GM18499 (cell line): ENCODE measurements around the gene SGSH.
"Not testable (repeated sequence)": the region's sequence is repeated elsewhere in the genome, so short reads cannot be mapped to it uniquely, and the experiment has no call there.

Experiments used
- ATAC-seq: cut with Tn5 transposase; IDR thresholded peaks from one replicate; pipeline ENCODE4 v1.9.1; 2021; ENCODE audit warnings: moderate number of reproducible peaks; ENCODE audit not compliant: insufficient read depth, unreplicated experiment

SGSH gene

DNA sequence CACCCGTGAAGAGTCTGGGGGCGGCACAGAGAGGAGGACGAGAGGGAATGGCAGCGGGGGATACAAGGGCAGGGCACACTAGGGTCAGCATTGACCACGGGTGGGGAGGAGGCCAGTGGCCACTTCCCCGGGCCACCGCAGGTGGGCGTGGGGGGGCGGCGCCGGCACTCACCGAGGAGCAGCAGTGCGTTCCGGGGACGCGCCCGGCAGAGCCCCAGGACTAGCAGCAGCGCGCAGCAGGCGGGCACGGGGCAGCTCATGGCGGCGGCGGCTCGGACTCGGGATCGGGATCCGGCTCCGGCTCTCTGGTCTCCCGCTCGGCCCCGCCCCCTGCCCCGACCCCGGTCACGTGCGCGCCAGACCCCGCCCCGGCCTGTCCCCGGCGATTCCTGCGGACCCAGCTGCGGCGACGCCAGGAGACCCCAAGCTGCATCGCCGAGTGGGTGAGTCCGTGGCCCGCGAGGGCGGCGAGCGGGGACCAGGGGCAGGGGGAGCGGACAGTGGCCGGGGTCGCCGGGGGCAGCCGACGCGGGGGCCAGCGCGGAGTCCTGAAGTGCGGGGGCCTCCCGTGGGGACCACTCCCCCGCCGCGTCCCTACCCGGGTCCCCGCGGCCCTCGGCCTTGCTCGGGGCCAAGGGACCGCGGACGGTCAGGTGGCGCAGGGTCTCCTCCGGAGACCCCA is at the start of gene SGSH, which contains the start of gene SLC26A11:
TSS of gene SGSH (minus strand) at position 280 of the 682 bp plus-strand sequence. CDS start at position 260, 20 bp downstream.
TSS of gene SLC26A11 (plus strand) at position 374 of the 682 bp plus-strand sequence. CDS start 1,134 bp downstream, outside the sequence.
- ATAC-seq: no peak

DNA sequence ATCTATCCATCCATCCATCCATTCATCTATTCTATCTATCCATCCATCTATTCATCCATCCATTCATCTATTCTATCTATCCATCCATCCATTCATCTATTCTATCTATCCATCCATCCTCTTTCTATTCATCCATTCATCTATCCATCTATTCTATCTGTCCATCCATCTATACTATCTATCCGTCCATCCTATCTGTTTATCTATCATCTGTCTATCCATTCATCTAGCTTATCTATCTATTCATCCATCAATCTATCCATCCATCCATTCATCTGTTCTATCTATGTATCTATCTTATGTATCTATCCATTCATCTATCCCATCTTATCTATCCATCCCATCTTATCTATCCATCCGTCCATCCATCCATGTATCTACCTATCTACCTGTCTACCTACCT is 49.3 kb upstream of the SGSH start:
- ATAC-seq: no peak

DNA sequence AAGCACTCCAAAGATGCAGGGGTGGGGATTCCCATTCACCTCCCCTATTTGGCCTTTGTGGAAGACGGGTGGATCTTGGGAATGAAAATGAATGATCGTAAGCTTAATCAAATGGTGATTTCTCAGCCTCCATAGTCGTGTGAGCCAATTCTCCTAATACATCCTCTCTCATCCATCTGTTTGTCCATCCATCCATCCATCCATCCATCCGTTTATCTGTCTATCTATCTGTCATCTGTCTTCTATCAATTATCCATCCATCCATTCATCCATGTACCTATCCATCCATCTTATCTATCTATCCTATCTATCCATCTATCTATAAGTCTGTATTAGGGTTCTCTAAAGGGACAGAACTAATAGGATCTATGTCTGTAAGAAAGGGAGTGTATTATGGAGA is 48.3 kb upstream of the SGSH start:
- no peak for ATAC-seq

DNA sequence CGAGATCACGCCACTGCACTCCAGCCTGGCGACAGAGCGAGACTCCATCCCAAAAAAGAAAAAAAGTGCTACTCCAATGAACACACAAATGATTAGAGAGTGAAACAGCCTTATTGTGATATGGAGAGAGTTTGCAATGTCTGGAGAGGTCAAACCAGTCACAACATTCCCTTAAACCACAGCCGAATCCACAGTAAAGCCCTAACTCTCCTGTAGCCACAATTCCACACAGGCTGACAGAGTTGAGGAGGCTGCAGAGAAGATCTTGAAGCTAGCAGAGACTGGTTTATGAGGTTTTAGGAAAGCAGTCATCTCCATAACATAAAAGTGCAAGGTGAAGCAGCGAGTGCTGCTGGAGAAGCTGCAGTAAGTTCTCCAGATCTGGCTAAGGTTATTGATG is 47.3 kb upstream of the SGSH start:
- no peak for ATAC-seq

DNA sequence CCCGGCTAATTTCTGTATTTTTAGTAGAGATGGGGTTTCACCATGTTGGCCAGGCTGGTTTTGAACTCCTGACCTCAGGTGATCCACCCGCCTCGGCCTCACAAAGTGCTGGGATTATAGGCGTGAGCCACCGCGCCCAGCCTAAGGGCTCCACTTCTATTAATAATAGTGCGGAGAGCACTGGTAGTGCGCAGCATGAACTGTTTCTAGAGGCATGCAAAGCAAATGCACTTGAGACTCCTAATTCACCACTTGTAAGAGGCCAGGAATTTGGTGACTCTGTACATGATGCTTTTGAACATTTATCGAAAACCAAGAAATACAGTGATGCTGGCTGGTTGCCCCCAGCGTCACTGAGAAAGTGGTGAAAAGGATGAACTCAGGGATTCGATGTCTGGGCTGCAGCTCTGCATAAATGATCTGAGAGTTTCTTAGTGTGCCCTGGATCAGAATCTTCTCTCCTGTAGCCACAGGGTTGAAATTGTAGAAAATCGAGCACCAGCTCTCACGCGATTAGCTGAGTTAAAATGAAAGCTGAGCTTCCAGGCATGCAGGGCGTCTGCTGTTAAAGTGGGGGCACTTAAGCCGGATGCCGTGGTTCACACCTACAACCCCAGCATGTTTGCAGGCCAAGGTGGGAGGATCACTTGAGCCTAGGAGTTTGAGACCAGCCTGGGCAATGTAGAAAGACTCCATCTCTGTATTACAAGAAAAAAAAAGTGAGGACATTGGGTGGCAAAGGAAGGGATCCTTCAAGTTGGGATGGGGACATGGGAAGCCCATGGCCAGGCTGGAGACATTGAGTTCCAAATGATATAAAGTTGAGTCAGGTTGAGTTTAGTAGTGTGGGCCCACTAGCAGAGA is 45.3 kb upstream of the SGSH start:
- no peak for ATAC-seq

DNA sequence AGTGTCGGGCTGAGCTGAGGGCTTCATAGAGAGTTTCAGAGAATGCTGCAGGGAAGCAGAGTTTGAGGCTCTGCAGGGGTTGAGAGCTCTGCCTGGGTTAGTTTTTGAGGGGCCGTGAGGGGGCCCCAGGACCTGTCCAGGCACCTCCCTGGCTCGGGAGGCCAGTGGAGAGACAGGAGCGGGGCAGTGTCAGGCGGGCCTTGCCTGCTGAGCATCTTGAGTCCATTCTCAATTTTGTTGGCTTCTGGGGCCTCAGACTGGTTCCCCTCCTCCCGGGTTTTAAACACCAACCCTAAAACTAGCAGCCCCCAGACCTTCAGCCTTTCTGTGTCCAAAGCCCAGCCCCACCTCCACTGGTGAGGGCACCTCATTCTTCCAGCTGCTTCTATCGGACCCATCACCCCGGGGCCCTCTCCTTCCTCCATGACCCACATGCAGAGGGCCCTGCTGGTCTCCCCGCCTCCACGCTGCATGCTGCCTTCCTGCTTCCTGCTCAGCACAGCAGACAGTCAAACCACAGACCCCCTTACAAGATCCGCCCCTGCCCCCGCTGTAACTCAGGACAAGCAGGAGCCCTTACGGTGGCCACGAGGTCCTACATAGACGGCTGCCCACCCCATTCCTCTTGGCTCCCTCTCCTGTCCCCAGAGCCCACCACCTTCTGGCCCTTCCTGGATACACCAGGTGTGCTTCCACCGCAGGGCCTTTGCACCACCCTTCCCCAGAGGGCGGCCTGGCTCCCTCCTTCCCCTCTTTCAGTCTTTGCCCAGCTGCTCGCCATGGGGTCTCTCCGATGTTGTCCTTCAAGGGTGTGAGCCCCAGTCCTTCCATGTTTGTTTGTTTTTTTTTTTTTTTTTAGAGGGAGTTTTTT is 44.3 kb upstream of the SGSH start:
- ATAC-seq: no peak

DNA sequence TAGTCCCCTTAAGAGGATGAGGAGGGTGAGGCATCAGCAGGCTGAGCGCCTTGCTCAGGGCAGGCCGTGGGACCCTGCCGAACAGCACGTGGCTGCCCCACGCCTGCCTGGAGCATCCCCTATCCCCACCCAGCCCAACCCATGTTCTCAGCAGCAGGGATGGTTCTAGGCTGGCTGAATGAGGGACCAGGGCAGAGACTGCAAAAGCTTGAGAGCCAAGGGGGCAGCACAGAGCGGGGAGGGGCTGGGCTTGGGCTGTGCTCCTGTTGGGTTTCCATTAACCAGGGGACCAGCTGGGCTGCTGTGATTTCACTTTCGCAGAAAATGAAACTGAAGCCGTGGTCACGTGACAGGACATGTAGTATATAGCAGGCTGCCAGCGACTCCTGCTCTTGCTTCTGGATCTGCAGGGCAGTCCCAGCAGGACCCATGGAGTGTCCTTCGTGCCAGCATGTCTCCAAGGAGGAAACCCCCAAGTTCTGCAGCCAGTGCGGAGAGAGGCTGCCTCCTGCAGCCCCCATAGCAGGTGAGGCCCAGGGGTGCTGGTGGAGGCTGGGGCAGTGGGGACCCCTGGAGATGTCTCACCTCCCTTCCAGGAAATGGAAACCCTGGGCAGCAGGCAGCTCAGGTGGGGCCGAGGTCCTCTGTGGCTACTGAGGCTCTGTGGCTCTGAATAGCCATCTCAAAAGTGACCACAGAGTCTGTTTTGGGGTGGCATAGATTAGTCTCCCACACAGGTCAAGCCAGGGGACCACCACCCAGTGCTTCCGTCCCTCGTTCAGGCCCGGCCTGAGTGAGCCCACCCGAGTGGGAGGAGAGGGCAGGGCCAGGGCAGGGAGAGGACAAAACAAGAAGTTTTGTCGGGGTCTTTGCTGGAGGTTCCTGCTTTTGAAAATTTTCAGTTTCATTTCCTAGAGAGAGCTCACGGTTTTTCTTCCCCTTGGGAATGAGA is 43.4 kb upstream of the SGSH start:
- no peak for ATAC-seq

DNA sequence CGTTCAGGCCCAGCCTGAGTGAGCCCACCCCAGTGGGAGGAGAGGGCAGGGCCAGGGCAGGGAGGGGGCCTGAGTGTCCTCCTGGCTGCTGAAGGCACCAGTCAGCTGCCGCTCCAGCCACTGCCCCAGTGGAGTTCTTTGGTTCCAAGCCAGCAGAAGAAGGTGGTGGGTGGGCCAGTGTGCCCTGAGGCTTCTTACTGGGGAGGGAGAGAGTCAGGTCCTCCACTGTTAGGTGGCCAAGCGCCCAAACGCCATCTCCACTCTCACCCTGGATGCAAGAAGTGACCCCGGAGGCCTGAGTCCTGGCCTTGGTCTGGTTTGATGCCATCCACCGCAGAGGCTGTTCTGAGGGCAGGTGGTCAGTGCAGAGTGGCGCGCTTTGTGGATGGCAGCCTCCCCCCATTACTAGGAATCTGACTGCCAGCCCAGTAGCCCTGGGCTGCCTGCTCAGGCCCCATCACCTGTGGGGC is 42.7 kb upstream of the SGSH start:
- no peak for ATAC-seq

DNA sequence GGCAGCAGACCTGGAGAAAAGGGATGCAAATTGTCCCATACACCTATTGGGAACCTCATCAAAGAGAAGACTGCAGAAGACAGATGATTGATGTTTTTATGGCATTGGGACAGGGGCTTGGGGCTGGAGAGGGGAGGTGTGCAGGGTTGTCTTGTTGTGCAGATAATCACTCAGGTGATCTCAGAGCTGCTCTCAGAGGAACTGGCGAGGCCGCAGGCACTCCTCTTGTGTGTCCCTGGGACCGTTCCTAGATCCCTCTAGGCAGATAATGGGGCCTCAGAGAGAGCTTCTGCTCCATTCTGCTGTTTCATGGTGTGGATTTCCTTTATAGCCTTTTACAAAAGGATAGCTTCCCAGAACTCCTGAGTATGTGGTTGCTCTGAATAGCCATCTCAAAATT is 42.2 kb upstream of the SGSH start:
- no peak for ATAC-seq

DNA sequence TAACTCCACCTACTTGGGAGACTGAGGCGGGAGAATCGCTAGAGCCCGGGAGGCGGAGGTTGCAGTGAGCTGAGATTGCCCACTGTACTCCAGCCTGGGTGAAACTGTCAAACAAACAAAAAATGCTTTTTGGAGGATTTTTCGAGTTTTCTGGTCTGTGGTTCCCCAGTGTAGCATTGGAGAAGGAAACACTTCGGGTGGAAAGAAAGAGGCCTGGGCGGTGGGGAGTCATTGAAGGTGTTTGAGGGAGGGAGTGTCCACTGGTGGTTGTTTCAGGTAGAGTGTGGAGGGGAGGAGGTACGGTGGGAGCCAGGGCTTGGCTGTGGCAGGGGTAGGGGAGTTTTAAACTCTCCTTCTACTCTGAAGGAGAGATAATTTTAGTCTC is 41.8 kb upstream of the SGSH start:
- no peak for ATAC-seq

DNA sequence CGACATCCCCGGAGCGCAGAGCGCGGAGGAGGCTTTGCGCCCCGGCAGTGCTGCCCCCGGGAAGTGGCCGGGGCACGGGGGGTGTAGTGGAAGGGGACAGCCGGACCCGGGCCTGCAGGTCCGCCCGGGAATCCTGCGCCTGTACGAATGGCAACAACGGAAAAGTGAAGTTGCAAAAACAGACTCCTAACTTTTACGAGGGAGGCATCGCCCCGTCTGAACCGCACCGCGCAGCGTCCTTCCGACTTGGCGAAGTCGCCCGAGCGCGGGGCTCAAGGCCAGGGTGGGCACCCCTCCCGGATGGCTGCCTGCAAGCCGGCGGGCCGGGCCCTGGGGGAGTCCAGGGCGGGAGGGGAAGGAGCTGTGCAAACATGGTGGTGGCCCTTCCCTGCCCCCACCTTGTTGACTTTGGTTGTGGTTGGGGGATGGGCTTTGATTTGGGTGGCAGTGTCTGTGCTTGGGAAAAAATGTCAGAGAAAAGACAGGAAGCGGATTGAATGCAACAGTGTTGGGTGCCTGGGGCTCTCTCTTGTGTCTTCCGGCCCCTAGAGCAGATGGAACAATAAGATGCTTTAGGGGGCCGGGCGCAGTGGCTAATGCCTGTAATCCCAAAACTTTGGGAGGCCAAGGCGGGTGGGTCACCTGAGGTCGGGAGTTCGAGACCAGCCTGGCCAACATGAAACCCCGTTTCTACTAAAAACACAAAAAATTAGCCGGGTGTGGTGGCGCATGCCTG is 41.2 kb upstream of the SGSH start:
- ATAC-seq: no peak

DNA sequence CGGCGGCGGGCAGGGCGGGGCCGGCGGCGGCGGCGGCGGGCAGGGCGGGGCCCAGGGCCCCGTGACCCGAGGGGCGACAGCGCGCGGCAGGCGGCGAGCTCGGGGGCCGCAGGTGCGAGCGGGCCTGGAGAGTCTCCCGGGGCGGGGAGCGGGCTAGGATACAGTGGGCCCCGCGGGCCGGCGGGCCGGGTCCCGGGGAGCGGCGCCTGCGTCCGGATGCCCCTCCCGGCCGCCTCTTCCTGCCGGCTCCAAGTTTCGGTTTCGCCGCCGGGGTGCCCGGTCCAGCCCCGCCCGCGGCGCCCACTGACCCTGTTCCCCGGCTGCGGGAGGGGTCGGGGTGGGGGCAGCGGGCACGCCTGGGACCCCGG is 40.6 kb upstream of the SGSH start, which contains the start of gene RNF213:
TSS of gene RNF213 (plus strand) at position 62 of the 368 bp plus-strand sequence. CDS start 2,830 bp downstream, outside the sequence.
- ATAC-seq: no peak

DNA sequence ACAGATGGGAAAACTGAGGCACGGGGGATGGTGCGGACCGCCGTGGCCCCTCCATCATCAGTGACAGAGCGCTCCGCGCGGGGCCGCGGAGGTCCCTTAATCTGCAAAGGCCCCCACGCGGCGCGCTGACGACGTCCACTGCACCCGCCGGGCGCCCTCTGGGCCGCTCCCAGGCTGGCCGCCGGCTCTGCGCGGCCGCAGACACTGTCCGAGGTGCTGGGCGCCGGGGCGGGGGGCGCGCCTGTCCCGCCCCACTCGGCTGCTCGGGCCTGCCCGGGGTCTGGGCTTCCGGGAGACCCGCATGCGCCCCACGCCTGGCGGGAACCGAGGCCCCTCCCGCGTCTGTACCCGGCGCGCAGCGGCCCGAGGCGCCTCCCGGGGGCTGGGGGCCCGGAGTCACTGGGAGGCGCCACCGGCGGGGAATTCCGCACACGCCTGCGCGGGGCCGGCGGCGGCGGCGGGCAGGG is 40.0 kb upstream of the SGSH start:
- no peak for ATAC-seq

DNA sequence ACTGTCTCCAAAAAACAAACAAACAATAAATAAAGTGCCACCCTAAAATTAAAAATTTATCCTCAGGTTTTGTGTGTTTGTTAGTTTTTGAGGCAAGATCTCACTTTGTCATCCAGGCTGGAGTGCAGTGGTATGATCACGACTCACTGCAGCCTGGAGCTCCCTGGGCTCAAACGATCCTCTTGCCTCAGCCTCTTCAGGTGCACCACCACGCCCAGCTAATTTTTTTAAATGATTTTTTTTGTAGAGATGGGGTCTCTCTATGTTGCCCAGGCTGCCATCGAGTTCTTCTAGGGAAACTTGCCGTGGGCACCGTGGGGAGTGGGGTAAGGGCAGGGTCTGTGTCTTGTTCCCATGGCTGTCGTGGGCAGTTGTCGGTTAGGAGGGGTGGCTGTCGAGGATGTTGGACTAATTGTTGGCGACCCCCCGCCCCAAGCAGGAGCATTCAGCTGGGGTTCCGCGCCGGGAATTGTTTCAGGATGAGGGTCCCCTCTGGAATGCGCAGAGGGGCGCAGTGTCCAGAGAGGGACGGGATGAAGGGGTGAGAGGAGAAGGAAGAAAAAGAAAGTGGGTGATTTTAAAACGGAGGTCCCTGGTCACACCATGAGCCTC is 39.4 kb upstream of the SGSH start:
- ATAC-seq: no peak

DNA sequence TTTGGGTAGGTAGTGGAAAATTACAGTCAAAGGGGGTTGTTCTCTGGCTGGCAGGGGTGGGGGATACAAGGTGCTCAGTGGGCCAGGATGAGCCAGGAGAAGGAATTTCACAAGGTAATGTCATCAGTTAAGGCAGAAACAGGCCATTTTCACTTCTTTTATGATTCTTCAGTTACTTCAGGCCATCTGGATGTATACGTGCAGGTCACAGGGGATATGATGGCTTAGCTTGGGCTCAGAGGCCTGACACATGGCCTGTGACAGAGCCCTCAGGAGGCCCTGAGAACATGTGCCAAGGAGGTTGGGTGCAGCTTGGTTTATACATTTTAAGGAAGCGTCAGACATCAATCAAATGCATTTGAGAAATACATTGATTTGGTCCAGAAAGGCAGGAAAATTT is 38.2 kb upstream of the SGSH start:
- ATAC-seq: not testable (repeated sequence)

DNA sequence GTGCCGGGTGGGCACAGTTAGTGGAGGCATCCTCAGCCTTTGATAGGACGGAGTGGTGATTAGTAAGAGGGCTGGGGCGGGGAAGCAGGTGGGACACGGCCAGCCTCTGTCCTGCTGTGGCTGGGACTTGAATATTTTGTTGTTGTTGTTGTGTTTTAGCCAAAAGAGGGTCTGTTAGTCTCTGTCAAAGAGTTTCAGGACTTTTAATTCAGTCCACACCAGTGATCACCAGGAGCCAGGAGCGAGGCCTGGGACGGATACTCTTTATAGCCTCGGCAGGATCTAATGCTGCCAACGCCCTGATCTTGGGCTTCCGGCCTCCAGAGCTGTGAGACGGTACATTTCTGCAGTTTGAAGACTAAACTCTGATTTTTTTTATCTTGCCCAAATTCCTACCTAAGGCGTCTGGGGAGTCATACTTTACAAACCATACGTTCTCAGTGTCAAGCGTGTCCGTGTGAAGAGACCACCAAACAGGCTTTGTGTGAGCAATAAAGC is 37.6 kb upstream of the SGSH start:
- no peak for ATAC-seq

DNA sequence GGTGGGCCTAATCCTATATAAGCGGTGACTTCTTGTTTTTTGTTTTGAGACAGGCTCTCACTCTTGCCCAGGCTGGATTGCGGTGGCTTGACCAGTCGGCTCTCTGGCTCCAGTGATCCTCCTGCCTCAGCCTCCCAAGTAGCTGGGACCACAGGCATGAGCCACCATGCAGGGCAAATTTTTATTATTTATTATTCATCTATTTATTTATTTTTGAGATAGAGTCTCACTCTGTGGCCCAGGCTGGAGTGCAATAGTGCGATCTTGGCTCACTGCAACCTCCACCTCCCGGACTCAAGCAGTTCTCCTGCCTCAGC is 35.9 kb upstream of the SGSH start:
- no peak for ATAC-seq
